WTC11 (cell line): ENCODE data around the gene DHX40. TPM values are rescaled to one million over a fixed set of nuclear protein-coding genes. Genes with fewer than 3 reads are reported as not detected.
A peak's percentile ranks its signal among the peaks of the same experiment; 100 is the strongest.

Experiments used
- ATAC-seq: fragments of 200-7000 bp; cut with Tn5 transposase; 2 replicates; pipeline ENCODE4 v1.10.0; 2021; ENCODE audit warnings: mild to moderate bottlenecking, moderate library complexity
- CTCF ChIA-PET: fragments of 300-600 bp; sonication (Branson Sonifier 250); formaldehyde crosslinking; loops from one replicate; lab custom pipeline; 2021; ENCODE audit warnings: antibody characterized with exemption; lab: Charles Lee
- POLR2A ChIA-PET: fragments of 350-600 bp; sonication (Branson Sonifier 250); formaldehyde crosslinking; loops from one replicate; lab custom pipeline; 2021; ENCODE audit warnings: antibody characterized with exemption; lab: Charles Lee
- DNase-seq: peaks from one replicate; pipeline ENCODE4 v3.0.0; 2021; ENCODE audit warnings: low spot score
- H3K27ac Mint-ChIP-seq: 2 replicates; pipeline ENCODE4 v1.8.0; 2021; ENCODE audit warnings: mixed read lengths
- H3K27me3 Mint-ChIP-seq: 2 replicates; pipeline ENCODE4 v1.8.0; 2021; ENCODE audit warnings: low read depth, mild to moderate bottlenecking, moderate library complexity, mixed read lengths
- H3K36me3 Mint-ChIP-seq: 2 replicates; pipeline ENCODE4 v1.8.0; 2021; ENCODE audit warnings: mixed read lengths
- H3K4me1 Mint-ChIP-seq: 2 replicates; pipeline ENCODE4 v1.8.0; 2022; ENCODE audit warnings: mixed read lengths
- H3K4me3 Mint-ChIP-seq: 2 replicates; pipeline ENCODE4 v1.8.0; 2021; ENCODE audit warnings: mild to moderate bottlenecking, moderate library complexity, mixed read lengths
- H3K9me3 Mint-ChIP-seq: 2 replicates; pipeline ENCODE4 v1.8.0; 2021; ENCODE audit warnings: mixed read lengths
- CBFB ChIP-seq: sonication (generic); formaldehyde crosslinking; IDR thresholded peaks from 2 replicates; pipeline ENCODE4 v1.8.1; 2022; ENCODE audit warnings: mild to moderate bottlenecking, low read depth, missing genetic modification reagents
- ELF4 ChIP-seq: sonication (generic); formaldehyde crosslinking; IDR thresholded peaks from 2 replicates; pipeline ENCODE4 v1.8.1; 2022; ENCODE audit warnings: low read depth, mild to moderate bottlenecking, moderate library complexity, missing genetic modification reagents
- EMX1 ChIP-seq: fragments of 250-450 bp; sonication (Bioruptor Pico); IDR thresholded peaks from 2 replicates; pipeline ENCODE4 v1.8.0; 2021; ENCODE audit warnings: mild to moderate bottlenecking
- FOXP1 ChIP-seq: sonication (generic); formaldehyde crosslinking; IDR thresholded peaks from 2 replicates; pipeline ENCODE4 v1.8.0; 2022; ENCODE audit warnings: missing genetic modification reagents, mild to moderate bottlenecking, moderate library complexity, borderline replicate concordance
- NFE2L1 ChIP-seq: sonication (generic); formaldehyde crosslinking; IDR thresholded peaks from 2 replicates; pipeline ENCODE4 v1.8.1; 2023; ENCODE audit warnings: missing genetic modification reagents
- NFYB ChIP-seq: sonication (generic); formaldehyde crosslinking; conservative IDR thresholded peaks from 2 replicates; pipeline ENCODE4 v1.8.0; 2022; ENCODE audit warnings: low read depth, missing genetic modification reagents
- NR2C2 ChIP-seq: sonication (generic); formaldehyde crosslinking; IDR thresholded peaks from 2 replicates; pipeline ENCODE4 v1.8.0; 2022; ENCODE audit warnings: mild to moderate bottlenecking, missing genetic modification reagents
- SMAD4 ChIP-seq: sonication (generic); formaldehyde crosslinking; IDR thresholded peaks from 2 replicates; pipeline ENCODE4 v1.8.0; 2022; ENCODE audit warnings: mild to moderate bottlenecking, missing genetic modification reagents
- TCF7 ChIP-seq: sonication (generic); formaldehyde crosslinking; IDR thresholded peaks from 2 replicates; pipeline ENCODE4 v1.8.0; 2022; ENCODE audit warnings: mild to moderate bottlenecking, low read depth, missing genetic modification reagents, moderate library complexity
- ZBTB21 ChIP-seq: sonication (generic); formaldehyde crosslinking; IDR thresholded peaks from 2 replicates; pipeline ENCODE4 v1.8.1; 2023; ENCODE audit warnings: mild to moderate bottlenecking, missing genetic modification reagents, borderline replicate concordance
- ZNF121 ChIP-seq: sonication (generic); formaldehyde crosslinking; IDR thresholded peaks from 2 replicates; pipeline ENCODE4 v1.8.0; 2023; ENCODE audit warnings: missing genetic modification reagents
- ZNF232 ChIP-seq: sonication (generic); formaldehyde crosslinking; IDR thresholded peaks from 2 replicates; pipeline ENCODE4 v1.8.0; 2022; ENCODE audit warnings: mild to moderate bottlenecking, missing genetic modification reagents
- ZNF396 ChIP-seq: fragments of 250-450 bp; sonication (Bioruptor Pico); IDR thresholded peaks from 2 replicates; pipeline ENCODE4 v1.8.0; 2021; ENCODE audit warnings: mild to moderate bottlenecking, moderate library complexity, borderline replicate concordance
- total RNA-seq: library from RNA; stranded (reverse); gene quantifications from 3 replicates; pipeline ENCODE4 v1.2.3, GENCODE V29; 2021
- TF ChIP-seq, protein P1 (sequence below): sonication (generic); formaldehyde crosslinking; IDR thresholded peaks from 2 replicates; pipeline ENCODE4 v1.8.1; 2023; ENCODE audit warnings: mild to moderate bottlenecking, missing genetic modification reagents, moderate library complexity
- TF ChIP-seq, protein P2 (sequence below): sonication (generic); formaldehyde crosslinking; IDR thresholded peaks from 2 replicates; pipeline ENCODE4 v1.8.0; 2022; ENCODE audit warnings: mild to moderate bottlenecking, missing genetic modification reagents
- TF ChIP-seq, protein P3 (sequence below): fragments of 250-450 bp; sonication (Bioruptor Pico); IDR thresholded peaks from 2 replicates; pipeline ENCODE4 v1.8.0; 2021; ENCODE audit warnings: mild to moderate bottlenecking
- TF ChIP-seq, protein P4 (sequence below): fragments of 250-450 bp; sonication (Bioruptor Pico); IDR thresholded peaks from 2 replicates; pipeline ENCODE4 v1.9.0; 2021; ENCODE audit warnings: moderate library complexity, mild to moderate bottlenecking, inconsistent platforms, borderline replicate concordance

DHX40 gene
- total RNA-seq, 1 experiment from 2014 or later: 26.9 TPM

DNA sequence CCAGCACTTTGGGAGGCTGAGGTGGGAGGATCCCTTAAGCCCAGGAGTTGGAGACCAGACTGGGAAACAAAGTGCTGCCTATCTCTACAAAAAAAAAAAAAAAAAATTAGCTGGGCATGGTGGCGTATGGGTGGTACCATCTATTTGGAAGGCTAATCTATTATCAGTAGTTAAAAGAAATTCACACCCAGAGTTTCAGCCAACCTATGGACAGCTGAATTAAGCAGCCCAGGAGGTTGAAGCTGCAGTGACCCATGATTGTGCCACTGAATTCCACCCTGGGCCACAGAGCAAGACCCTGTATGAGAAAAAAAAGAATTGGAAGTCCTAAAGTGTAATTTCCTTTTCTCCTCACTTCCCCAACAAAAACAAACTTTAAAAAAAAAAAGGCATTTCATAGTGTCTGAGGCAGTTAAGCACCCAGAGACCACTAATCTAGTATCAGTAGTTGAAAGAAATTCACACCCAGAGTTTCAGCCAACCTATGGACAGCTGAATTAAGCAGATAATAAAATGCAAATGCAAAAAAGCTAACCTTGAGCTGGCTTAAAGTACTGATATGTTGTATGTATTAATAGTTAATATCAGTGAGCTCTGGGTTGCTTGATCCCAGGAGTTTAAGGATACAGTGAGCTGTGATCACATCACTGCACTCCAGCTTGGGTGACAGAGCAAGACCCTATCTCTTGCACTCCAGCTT is 72.4 kb downstream of the DHX40 start:
- ChIA-PET CTCF (interaction anchor here (0.7 kb wide), 1 partner anchor 399 kb away, joined by 3 read pairs; no protein-coding TSS in a partner anchor), POLR2A (interaction anchor here (0.5 kb wide), 1 partner anchor 303 kb away, joined by 3 read pairs; no protein-coding TSS in a partner anchor)
- no peak for TF ChIP-seq ZNF232 (CRISPR knock-in tag)
- Mint-ChIP-seq H3K9me3 (no peaks in the 10 kb centered on the region), H3K27me3 (no peaks in the 10 kb centered on the region), H3K4me3 (no peak overlapping the region), H3K27ac (peak overlapping the region; percentile 29; the same call in 1 of the 2 replicates), H3K36me3 (no peaks in the 10 kb centered on the region), H3K4me1 (peaks cover 26% of the 10 kb centered on the region)
- ATAC-seq (no peak), DNase-seq (no peak)

DNA sequence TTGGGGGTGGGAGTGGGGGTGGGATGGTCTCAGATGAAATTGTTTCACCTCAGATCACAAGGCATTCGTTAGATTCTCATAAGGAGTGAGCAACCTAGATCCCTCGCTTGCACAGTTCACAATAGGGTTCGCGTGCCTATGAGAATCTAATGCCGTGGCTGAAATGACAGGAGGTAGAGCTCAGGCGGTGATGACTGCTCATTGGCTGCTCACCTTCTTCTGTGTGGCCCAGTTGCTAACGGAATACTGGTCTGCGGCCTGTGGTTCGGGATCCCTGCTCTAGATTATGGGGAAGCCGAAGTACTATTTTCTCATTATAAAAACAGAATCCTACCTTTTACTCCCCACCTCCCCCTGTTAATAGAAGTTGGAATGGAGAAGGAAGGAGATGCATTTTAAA is 73.1 kb downstream of the DHX40 start:
- ATAC-seq (0 out of 2 replicates have a peak, but pooled peaks have one; percentile 28), DNase-seq (no peak)
- Mint-ChIP-seq H3K4me1 (peaks cover 18% of the 10 kb centered on the region), H3K27me3 (no peaks in the 10 kb centered on the region), H3K9me3 (no peaks in the 10 kb centered on the region), H3K27ac (no peak overlapping the region), H3K36me3 (no peaks in the 10 kb centered on the region), H3K4me3 (no peak overlapping the region)
- CTCF ChIA-PET: no interaction called here
- POLR2A ChIA-PET: interaction anchor here (0.5 kb wide), 1 partner anchor 302 kb away, joined by 3 read pairs; no protein-coding TSS in a partner anchor
- TF ChIP-seq NFYB (no peak), SMAD4 (CRISPR knock-in tag) (no peak), CBFB (CRISPR knock-in tag) (no peak)
- TF ChIP-seq, protein P1, sequence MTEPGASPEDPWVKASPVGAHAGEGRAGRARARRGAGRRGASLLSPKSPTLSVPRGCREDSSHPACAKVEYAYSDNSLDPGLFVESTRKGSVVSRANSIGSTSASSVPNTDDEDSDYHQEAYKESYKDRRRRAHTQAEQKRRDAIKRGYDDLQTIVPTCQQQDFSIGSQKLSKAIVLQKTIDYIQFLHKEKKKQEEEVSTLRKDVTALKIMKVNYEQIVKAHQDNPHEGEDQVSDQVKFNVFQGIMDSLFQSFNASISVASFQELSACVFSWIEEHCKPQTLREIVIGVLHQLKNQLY (CRISPR knock-in tag): no peak

DNA sequence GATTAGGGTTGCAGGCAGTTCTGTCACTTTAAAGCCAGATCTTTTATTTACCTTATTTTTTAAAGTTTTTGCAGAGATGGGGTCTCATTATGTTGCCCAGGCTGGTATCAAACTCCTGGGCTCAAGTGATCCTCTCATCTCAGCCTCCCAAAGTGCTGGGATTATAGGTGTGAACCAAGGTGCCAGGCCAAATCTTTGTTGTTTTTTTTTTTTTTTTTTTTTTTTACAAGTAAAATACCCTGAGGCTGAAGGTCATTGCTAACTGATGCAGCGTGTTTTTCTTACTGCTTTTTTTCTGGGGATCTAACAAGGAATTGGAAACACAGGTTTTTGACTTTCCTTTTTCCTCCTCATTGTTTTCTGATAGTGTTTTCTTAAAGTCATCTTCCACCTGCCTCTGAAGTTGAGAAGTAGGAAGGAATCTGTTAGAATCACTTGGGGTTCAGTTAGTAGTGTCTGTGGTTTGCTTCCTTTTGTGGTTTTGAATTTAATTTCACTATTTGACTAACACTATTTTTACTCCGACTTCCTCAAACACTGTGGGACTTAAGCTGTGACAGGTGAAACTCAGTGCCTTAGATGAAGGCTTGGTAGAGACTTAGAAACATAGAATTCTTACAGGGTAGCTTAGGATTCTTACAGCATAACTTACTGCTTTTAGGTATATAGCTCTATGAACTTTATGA is 76.5 kb downstream of the DHX40 start:
- POLR2A ChIA-PET: no interaction called here
- no peak for TF ChIP-seq NFYB
- no peak for TF ChIP-seq ZNF396 (CRISPR knock-in tag)
- no peak for TF ChIP-seq SMAD4 (CRISPR knock-in tag)
- no peak for TF ChIP-seq ZBTB21
- TF ChIP-seq, protein P2, sequence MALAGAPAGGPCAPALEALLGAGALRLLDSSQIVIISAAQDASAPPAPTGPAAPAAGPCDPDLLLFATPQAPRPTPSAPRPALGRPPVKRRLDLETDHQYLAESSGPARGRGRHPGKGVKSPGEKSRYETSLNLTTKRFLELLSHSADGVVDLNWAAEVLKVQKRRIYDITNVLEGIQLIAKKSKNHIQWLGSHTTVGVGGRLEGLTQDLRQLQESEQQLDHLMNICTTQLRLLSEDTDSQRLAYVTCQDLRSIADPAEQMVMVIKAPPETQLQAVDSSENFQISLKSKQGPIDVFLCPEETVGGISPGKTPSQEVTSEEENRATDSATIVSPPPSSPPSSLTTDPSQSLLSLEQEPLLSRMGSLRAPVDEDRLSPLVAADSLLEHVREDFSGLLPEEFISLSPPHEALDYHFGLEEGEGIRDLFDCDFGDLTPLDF (CRISPR knock-in tag): no peak
- TF ChIP-seq, protein P3, sequence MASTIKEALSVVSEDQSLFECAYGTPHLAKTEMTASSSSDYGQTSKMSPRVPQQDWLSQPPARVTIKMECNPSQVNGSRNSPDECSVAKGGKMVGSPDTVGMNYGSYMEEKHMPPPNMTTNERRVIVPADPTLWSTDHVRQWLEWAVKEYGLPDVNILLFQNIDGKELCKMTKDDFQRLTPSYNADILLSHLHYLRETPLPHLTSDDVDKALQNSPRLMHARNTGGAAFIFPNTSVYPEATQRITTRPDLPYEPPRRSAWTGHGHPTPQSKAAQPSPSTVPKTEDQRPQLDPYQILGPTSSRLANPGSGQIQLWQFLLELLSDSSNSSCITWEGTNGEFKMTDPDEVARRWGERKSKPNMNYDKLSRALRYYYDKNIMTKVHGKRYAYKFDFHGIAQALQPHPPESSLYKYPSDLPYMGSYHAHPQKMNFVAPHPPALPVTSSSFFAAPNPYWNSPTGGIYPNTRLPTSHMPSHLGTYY (CRISPR knock-in tag): no peak
- no peak for TF ChIP-seq ZNF232 (CRISPR knock-in tag)
- no peak for TF ChIP-seq ELF4 (CRISPR knock-in tag)
- TF ChIP-seq, protein P1 (CRISPR knock-in tag): no peak
- TF ChIP-seq ZNF121: no peak
- no peak for TF ChIP-seq NFE2L1 (CRISPR knock-in tag)
- no peak for TF ChIP-seq TCF7
- TF ChIP-seq FOXP1 (CRISPR knock-in tag): no peak
- TF ChIP-seq NR2C2: no peak
- TF ChIP-seq, protein P4, sequence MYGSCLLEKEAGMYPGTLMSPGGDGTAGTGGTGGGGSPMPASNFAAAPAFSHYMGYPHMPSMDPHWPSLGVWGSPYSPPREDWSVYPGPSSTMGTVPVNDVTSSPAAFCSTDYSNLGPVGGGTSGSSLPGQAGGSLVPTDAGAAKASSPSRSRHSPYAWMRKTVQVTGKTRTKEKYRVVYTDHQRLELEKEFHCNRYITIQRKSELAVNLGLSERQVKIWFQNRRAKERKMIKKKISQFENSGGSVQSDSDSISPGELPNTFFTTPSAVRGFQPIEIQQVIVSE (CRISPR knock-in tag): no peak
- TF ChIP-seq EMX1 (CRISPR knock-in tag): no peak
- Mint-ChIP-seq H3K27me3 (no peaks in the 10 kb centered on the region), H3K27ac (peak overlapping the region; percentile 71), H3K4me3 (no peak overlapping the region), H3K9me3 (no peaks in the 10 kb centered on the region), H3K4me1 (peaks cover 6% of the 10 kb centered on the region), H3K36me3 (peaks cover 16% of the 10 kb centered on the region)
- ATAC-seq: no peak
- DNase-seq: no peak
- CTCF ChIA-PET: no interaction called here
